DOHH2 (cell line): ENCODE data around the gene ATP6V1E1.

Experiments used
- H3F3A ChIP-seq: fragments of 200-600 bp; sonication (generic), shearing (Covaris generic); 2 replicates; pipeline ENCODE4 v1.6.0; 2016; ENCODE audit warnings: antibody characterized with exemption, mild to moderate bottlenecking; ENCODE audit not compliant: control insufficient read depth, insufficient read depth
- H3K27ac ChIP-seq: fragments of 200-600 bp; sonication (generic); 2 replicates; pipeline ENCODE4 v1.5.1; 2014; ENCODE audit warnings: low read depth, mild to moderate bottlenecking, low read length, moderate library complexity
- H3K27me3 ChIP-seq: fragments of 200-600 bp; sonication (generic); 2 replicates; pipeline ENCODE4 v1.6.1; 2014; ENCODE audit warnings: mild to moderate bottlenecking, low read length, mixed read lengths; ENCODE audit not compliant: control insufficient read depth
- H3K36me3 ChIP-seq: fragments of 200-600 bp; sonication (generic); 2 replicates; pipeline ENCODE4 v1.6.1; 2014; ENCODE audit warnings: mild to moderate bottlenecking, low read length, moderate library complexity, mixed read lengths; ENCODE audit not compliant: control insufficient read depth
- H3K4me1 ChIP-seq: fragments of 200-600 bp; sonication (generic); 2 replicates; pipeline ENCODE4 v1.6.1; 2014; ENCODE audit warnings: mild to moderate bottlenecking, low read length, mixed read lengths; ENCODE audit not compliant: control insufficient read depth
- H3K4me2 ChIP-seq: fragments of 200-600 bp; sonication (generic); 2 replicates; pipeline ENCODE4 v1.6.0; 2014; ENCODE audit warnings: mild to moderate bottlenecking, low read length, moderate library complexity
- H3K4me3 ChIP-seq: fragments of 200-600 bp; sonication (generic); 2 replicates; pipeline ENCODE4 v1.5.1; 2014; ENCODE audit warnings: mild to moderate bottlenecking, low read length, mixed read lengths
- H3K79me2 ChIP-seq: fragments of 200-600 bp; sonication (generic); 2 replicates; pipeline ENCODE4 v1.6.1; 2014; ENCODE audit warnings: mild to moderate bottlenecking, low read length, mixed read lengths; ENCODE audit not compliant: control insufficient read depth
- H3K9me2 ChIP-seq: fragments of 200-600 bp; sonication (generic); replicated peaks from 2 replicates; pipeline ENCODE4 v1.6.1; 2014; ENCODE audit warnings: mild to moderate bottlenecking, low read length, mixed read lengths; ENCODE audit not compliant: control insufficient read depth
- H3K9me3 ChIP-seq: fragments of 200-600 bp; sonication (generic); 2 replicates; pipeline ENCODE4 v1.6.1; 2014; ENCODE audit warnings: antibody characterized with exemption, low read length, mixed read lengths; ENCODE audit not compliant: control insufficient read depth, insufficient read depth
- H4K20me1 ChIP-seq: fragments of 200-600 bp; sonication (generic); 2 replicates; pipeline ENCODE4 v1.6.0; 2014; ENCODE audit warnings: low read depth, mild to moderate bottlenecking, antibody characterized with exemption, low read length, moderate library complexity; ENCODE audit not compliant: control insufficient read depth, insufficient read depth
- EZH2phosphoT487 ChIP-seq: fragments of 200-600 bp; sonication (generic); IDR thresholded peaks from 2 replicates; pipeline ENCODE4 v1.6.1; 2017; ENCODE audit warnings: borderline replicate concordance, mild to moderate bottlenecking, antibody characterized with exemption, low read length, moderate library complexity, mixed read lengths
- TF ChIP-seq, protein P1 (sequence below): fragments of 200-600 bp; sonication (generic); IDR thresholded peaks from one replicate; pipeline ENCODE4 v1.5.1; 2014; ENCODE audit warnings: antibody characterized with exemption, mild to moderate bottlenecking, low read depth, low read length; ENCODE audit not compliant: poor library complexity, severe bottlenecking

The ATP6V1E1 gene

DNA sequence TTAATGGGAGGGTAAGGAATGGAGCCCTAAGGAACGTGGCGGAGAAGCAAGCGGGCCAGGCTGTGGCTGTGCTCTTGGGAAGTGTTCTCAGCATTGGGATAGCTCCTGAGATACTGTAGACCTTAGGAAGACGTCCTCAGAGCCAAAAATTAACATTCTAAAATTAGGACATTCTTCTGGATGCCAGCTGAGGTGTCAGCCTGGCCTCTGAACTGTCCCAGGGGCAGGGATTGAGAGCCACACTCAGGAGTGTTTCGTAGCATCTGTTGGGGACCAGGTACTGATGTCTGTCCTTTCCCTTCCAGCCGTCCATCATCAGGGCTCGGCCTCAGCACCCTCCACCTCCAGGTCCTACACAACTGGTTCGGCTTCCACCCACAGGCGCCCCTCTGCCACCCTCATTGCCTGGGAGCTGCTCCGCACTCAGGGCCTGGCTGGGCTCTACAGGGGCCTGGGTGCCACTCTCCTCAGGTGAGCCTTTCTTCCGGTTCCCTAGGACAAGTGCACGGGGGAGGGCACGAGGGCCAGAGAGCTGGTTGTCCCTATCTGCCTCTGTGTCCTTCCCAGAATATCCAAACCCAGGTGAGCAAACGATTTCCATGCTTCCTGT, 41.6 kb downstream of the ATP6V1E1 start:
- Histone ChIP-seq H3K4me2 (no peak overlapping the region), H3K9me2 (no peaks in the 10 kb centered on the region), H3K36me3 (peaks cover 16% of the 10 kb centered on the region), H3K79me2 (no peaks in the 10 kb centered on the region), H3K4me1 (no peaks in the 10 kb centered on the region), H3K9me3 (no peaks in the 10 kb centered on the region), H3K27me3 (no peaks in the 10 kb centered on the region), H4K20me1 (no peaks in the 10 kb centered on the region), H3F3A (no peaks in the 10 kb centered on the region), H3K4me3 (no peak overlapping the region), H3K27ac (no peak overlapping the region)
- TF ChIP-seq, protein P1, sequence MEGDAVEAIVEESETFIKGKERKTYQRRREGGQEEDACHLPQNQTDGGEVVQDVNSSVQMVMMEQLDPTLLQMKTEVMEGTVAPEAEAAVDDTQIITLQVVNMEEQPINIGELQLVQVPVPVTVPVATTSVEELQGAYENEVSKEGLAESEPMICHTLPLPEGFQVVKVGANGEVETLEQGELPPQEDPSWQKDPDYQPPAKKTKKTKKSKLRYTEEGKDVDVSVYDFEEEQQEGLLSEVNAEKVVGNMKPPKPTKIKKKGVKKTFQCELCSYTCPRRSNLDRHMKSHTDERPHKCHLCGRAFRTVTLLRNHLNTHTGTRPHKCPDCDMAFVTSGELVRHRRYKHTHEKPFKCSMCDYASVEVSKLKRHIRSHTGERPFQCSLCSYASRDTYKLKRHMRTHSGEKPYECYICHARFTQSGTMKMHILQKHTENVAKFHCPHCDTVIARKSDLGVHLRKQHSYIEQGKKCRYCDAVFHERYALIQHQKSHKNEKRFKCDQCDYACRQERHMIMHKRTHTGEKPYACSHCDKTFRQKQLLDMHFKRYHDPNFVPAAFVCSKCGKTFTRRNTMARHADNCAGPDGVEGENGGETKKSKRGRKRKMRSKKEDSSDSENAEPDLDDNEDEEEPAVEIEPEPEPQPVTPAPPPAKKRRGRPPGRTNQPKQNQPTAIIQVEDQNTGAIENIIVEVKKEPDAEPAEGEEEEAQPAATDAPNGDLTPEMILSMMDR, result no peak
- no peak for TF ChIP-seq EZH2phosphoT487

- H4K20me1 ChIP-seq, result no peaks in the 10 kb centered on the region
- H3K4me1 ChIP-seq, result no peaks in the 10 kb centered on the region
- no peak overlapping the region for H3K4me2 ChIP-seq
- no peaks in the 10 kb centered on the region for H3K9me2 ChIP-seq
- H3K79me2 ChIP-seq, result no peaks in the 10 kb centered on the region
- no peak for TF ChIP-seq EZH2phosphoT487
- TF ChIP-seq, protein P1, result no peak
- H3K27ac ChIP-seq, result no peak overlapping the region
- no peaks in the 10 kb centered on the region for H3K36me3 ChIP-seq
- no peaks in the 10 kb centered on the region for H3F3A ChIP-seq
- H3K27me3 ChIP-seq, result no peaks in the 10 kb centered on the region
- no peak overlapping the region for H3K4me3 ChIP-seq
- H3K9me3 ChIP-seq, result no peaks in the 10 kb centered on the region
These were observed 45.4 kb downstream of the ATP6V1E1 start for GRCh38 chr22:17583151-17583550.

DNA sequence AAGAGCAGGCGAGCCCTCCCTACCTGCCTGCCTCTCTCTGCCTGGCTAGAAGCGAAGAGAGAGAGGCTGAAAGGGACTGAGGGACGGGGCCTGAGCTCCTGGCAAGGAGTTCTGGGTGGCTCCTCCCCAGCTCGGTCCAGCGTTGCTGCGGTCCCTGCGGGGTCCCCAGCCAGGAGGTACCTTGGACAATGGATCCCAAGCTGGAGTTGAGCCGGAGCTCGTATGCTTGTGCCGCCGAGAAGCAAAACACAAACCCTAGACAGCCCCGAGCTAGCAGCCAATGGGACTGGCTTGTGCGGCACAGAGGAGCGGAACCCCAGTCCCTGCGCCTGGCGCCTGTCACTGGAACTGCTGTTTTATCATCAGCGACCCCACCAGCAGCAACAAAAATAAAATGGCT, 46.9 kb downstream of the ATP6V1E1 start:
- Histone ChIP-seq H3K4me1 (no peaks in the 10 kb centered on the region), H3K27ac (no peak overlapping the region), H3K79me2 (no peaks in the 10 kb centered on the region), H3K36me3 (no peaks in the 10 kb centered on the region), H3K9me2 (no peaks in the 10 kb centered on the region), H3K4me2 (no peak overlapping the region), H3K4me3 (no peak overlapping the region), H4K20me1 (no peaks in the 10 kb centered on the region), H3K9me3 (no peaks in the 10 kb centered on the region), H3F3A (no peaks in the 10 kb centered on the region), H3K27me3 (no peaks in the 10 kb centered on the region)
- no peak for TF ChIP-seq EZH2phosphoT487
- TF ChIP-seq, protein P1, result no peak

DNA sequence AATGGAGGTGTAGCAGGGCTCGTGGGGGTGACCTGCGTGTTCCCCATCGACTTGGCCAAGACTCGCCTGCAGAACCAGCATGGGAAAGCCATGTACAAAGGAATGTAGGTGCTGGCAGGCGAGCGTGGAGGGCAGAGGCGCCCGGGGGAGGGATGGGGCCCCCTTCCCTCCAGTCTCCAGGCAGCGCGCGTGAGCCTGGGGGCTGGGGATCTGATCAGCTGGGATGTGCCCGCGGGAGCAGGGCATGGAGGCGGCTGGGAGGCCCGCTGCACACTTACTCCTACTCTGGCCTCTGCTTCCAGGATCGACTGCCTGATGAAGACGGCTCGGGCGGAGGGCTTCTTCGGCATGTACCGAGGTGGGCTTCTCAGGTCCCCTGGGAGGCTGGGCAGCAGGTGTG, 47.5 kb downstream of the ATP6V1E1 start:
- Histone ChIP-seq H3K27me3 (no peaks in the 10 kb centered on the region), H3K79me2 (no peaks in the 10 kb centered on the region), H3K27ac (no peak overlapping the region), H3K36me3 (no peaks in the 10 kb centered on the region), H3K9me2 (no peaks in the 10 kb centered on the region), H3K9me3 (no peaks in the 10 kb centered on the region), H3K4me3 (no peak overlapping the region), H4K20me1 (no peaks in the 10 kb centered on the region), H3K4me1 (no peaks in the 10 kb centered on the region), H3F3A (no peaks in the 10 kb centered on the region), H3K4me2 (no peak overlapping the region)
- TF ChIP-seq, protein P1, result no peak
- TF ChIP-seq EZH2phosphoT487, result no peak
